IPS-11a (cell line): ENCODE measurements around the gene PIM3.

Experiments used
- H3K4me3 ChIP-seq: one replicate; pipeline ENCODE4 v1.5.1; 2013; ENCODE audit warnings: low read depth, low read length, control low read depth

PIM3 gene

DNA sequence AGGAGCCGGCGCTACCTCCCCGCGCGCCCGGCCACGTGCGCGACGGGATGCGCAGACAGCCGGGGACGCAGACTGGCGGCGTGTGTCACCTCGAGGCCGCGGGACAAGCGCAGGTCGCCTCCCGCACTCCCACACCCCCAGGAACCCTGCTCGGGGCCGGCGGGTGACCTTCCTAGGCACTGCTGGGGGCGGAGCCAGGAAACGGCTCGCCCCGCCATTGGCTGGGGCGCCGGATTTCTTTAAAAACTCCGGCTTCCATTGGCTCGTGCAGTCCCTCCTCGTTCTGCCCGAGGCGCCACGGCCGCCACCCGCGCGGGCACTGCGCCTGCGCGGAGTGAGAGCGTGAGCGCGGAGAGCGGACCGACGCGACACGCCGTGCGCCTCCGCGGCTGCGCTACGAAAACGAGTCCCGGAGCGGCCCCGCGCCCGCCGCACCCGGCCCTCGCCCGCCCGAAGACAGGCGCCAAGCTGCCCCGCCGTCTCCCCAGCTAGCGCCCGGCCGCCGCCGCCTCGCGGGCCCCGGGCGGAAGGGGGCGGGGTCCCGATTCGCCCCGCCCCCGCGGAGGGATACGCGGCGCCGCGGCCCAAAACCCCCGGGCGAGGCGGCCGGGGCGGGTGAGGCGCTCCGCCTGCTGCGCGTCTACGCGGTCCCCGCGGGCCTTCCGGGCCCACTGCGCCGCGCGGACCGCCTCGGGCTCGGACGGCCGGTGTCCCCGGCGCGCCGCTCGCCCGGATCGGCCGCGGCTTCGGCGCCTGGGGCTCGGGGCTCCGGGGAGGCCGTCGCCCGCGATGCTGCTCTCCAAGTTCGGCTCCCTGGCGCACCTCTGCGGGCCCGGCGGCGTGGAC is at the start of gene PIM3:
PIM3 (plus strand) TSS at position 614 of the 846 bp plus-strand sequence; CDS start at position 790, 176 bp downstream.
- peak within 1 kb of the TSS; percentile 72 for H3K4me3 ChIP-seq

DNA sequence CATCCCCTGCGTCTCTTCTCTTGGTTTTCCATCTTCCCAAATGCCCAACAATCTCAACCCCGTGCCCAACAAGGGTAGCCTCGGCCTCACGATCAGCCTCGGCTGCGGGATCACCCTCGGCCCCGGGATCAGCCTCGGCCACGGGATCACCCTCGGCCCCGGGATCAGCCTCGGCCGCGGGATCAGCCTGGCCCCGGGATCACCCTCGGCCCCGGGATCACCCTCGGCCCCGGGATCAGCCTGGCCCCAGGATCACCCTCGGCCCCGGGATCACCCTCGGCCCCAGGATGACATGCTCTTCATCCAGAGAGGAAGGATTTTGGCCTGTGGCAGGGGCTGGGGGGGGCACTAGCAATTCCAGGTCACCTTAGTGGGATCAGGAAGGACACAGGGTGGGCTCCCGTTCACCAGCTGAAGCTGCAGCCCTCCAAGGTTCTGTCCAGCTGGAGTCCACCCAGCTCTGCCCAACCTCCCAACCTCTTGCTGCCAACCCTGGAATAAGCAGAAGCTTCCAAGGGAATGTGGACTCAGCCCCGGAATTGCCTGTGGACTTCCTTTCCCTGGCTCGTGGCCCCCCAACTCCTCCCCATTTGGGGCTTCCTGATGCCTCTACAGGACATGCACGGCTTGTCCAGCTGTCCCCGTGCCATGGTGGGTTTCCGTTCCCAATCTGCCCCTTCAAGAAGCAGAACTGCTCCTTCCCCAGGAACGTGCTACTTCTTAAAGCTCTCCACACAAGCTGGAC is 48.5 kb upstream of the PIM3 start:
- no peak overlapping the region for H3K4me3 ChIP-seq

DNA sequence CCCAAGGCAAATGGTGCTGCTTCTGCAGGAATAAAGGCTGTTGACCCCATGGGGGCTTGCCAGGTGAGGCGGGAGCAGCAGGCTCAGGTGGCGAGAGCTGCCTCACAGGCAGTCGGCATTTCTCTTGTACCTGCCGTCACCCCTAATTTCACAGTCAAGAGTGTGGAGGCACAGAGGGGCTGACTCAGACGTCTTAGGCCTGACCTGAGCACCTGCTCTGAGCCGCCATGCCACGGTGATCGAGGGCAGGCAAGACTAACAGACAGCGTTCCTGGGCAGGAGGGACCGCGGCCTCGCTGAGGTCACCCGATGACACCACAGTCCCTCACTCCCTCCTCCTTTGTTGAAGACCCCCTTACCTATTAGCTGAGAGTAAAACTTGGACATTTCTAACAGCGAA is 47.5 kb upstream of the PIM3 start:
- no peak overlapping the region for H3K4me3 ChIP-seq

DNA sequence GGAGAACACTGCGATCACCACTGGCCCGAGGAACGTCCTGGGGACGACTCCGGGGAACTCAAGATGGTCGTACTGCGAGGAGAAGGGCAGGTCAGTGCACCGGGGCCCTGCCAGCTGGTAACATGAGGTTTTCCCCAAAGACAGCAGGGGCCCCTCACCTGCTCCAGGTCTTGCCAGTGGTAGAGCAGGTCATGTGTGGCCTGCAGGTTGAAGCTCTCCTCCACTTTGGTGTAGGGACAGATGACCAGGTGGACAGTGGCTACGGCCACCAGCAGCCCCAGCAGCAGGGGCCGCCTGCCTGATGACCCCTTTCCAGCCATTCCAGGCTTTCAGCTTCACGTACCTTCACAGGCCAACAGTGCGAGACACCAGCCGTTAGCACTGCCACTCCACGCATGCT is 47.1 kb upstream of the PIM3 start:
- H3K4me3 ChIP-seq: no peak overlapping the region

DNA sequence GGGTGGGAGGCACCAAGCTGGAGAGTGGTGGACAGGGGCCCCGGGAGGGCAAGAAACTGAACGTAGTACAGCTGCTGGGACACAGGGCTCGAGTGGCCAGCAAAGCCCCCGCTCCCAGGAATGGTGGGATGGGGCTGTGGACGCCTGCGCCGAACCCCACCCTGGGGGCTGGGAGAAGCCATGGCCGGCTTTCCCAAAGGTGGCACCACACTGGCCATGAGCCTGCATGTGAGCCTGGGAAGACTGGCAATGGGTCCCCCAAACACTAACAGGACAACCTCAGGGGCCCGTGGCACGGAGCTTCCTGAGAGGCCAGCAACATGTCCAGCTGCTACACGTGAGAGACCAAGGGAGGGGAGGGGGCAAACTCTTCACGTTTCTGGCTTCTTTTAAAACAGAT is 46.3 kb upstream of the PIM3 start:
- no peak overlapping the region for H3K4me3 ChIP-seq

DNA sequence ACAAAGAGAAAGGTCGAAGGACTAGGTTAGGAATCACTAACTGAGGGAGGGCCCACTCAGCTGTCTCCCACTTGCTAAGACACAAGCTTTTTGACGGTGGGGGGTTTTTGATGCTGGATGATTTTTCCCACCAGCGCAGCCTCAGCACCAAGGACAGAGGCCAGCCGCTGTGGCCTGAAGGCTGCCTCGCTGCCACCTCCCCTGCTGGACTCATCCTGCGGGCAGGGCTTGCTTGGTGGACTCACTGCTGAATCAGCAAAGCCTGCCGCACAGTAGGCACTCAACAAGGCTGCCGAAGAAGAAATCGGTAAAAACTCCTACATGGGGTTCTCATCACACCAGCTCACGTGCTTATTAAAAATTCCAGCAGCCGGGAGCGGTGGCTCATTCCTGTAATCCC is 45.0 kb upstream of the PIM3 start:
- H3K4me3 ChIP-seq: no peak overlapping the region

DNA sequence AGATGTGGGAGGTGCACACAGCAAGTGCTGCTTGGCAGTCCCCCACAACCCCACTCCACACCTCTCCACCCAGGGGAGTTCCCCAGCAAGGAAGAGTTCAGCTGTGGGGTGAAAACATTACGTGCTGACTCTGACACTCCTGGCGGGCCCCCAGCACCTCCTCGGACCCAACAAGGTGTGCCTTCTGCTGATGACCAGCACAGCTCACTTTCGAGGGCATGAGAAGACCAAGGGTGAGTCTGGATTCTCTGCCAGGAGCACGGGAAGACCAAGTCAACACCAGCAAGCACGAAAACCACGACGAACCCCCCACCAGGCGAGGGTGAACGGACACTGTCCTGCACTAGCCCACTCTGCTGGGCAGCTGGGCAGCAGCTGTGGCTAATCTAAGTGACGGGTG is 43.7 kb upstream of the PIM3 start:
- H3K4me3 ChIP-seq: no peak overlapping the region

DNA sequence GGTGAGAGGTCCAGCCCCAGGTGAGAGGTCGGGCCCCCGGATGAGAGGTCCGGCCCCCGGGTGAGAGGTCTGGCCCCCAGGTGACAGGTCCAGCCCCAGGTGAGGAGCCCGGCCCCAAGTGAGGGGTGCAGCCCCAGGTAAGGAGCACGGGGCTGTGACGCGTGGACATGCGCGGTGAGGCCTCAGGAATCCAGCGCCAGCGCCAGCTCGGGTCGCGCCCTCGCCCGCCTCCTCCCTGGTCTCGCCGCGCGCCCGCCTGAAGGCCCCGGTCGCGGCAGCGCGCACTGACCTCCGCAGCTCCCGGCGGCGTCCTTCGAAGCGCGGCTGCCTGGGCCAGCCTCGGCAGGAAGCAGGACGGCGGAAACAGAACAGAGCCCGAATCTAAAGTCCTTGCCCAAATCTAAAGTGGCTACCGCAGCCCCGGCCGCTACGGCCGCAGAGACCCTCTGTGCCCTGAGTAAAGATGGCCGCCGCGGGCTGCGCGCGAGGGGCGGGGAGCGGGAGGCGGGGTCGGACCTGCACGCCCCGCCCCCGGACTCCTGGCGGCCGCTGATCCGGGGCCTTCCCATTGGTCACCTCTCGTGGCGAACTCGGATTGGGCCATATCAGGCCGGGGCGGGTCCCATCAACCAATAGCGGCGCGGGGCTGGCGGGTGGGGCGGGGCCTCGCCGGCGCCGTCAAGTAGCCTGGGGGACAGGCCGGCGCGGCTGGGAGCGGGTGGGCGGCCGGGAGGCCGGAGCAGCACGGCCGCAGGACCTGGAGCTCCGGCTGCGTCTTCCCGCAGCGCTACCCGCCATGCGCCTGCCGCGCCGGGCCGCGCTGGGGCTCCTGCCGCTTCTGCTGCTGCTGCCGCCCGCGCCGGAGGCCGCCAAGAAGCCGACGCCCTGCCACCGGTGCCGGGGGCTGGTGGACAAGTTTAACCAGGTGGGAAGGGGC is 42.3 kb upstream of the PIM3 start, which contains the start of the genes ALG12 and CRELD2:
ALG12 (minus strand) TSS at position 465 of the 937 bp plus-strand sequence. CDS start 4,673 bp downstream, outside the sequence.
CRELD2 (plus strand) TSS at position 661 of the 937 bp plus-strand sequence; CDS start at position 797, 136 bp downstream.
- peak within 1 kb of the TSS; percentile 60 for H3K4me3 ChIP-seq

DNA sequence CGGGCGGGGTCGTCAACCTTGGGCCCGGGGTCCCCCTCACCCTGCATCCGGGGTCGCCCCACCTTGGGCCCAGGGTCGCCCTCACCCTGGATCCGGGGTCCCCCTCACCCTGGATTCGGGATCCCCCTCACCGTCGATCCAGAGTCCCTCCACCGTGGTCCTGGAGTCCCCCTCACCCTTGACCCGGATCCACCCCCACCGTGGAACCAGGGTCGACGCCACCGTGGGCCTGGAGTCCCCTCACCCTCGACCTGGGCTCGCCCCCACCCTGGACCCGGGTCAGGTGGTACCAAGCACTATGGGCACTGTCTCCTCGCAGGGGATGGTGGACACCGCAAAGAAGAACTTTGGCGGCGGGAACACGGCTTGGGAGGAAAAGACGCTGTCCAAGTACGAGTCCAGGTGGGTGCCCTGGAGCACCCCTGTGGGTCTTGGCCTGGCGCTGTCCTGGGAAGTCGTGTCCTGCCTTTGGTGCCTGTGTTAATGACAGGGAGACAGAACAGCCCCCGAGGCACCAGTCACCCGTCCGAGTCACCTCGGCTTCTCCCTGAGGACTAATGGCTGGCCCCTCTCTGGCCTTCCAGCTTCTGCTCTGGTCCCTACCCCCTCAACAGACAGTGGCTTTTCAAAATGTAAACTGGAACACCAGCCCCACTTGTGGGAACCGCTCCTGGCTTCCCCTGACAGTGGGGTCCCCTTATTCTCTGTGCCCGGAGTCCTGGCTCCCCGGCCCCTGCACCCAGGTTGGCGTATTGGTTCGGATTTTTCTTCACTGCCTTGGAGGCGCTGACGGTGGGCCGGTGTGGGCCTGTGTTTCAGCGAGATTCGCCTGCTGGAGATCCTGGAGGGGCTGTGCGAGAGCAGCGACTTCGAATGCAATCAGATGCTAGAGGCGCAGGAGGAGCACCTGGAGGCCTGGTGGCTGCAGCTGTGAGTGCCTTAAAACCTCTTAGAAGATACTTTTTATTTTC is 41.4 kb upstream of the PIM3 start:
- H3K4me3 ChIP-seq: peak overlapping the region; percentile 45

DNA sequence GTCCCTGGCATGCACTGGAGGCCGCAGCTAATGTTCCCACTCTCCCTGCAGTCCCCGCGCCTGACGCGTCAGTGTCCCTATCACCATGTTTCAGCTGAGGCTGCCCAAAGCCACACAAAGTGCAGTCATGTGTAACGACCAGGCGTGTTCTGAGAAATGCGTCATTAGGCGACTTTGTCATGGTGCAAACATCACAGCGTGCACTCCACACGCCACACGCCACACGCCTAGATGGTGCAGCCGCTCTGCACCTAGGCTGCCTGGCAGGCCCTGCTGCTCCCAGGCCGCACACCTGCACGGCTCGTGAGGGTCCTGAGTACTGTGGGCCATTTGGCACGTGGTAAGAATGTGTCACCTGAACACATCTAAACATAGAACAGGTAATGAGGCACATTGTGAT is 39.7 kb upstream of the PIM3 start:
- no peak overlapping the region for H3K4me3 ChIP-seq

DNA sequence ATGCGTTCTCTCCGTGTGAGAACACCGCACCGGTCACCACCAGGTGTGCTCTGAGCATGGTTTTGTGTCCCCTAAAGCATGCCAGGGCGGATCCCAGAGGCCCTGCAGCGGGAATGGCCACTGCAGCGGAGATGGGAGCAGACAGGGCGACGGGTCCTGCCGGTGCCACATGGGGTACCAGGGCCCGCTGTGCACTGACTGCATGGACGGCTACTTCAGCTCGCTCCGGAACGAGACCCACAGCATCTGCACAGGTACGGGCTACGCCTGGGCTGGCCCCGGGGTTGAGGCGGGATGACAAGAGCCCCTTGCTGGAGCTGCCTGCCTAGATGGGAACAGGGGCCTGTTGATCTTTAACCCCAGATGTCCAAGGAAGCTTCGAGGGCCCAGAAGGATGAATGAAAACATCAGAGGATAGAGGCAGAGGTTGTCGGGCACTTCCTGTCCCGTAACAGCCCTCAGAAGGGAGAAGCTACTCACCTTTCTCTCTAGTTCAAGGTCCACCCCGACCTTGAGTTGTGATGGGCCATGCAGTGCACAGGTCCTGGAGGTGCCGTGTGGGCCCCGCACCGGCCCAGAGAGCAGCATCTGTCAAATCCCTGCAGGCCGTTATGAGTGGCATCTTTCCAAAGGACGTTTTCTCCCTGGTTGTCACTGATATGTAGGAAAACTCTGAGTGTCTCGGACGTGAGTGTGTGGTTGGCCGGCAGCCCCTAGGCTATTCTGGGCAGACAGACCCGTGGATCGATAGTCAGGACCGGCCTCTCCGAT is 38.9 kb upstream of the PIM3 start:
- no peak overlapping the region for H3K4me3 ChIP-seq

DNA sequence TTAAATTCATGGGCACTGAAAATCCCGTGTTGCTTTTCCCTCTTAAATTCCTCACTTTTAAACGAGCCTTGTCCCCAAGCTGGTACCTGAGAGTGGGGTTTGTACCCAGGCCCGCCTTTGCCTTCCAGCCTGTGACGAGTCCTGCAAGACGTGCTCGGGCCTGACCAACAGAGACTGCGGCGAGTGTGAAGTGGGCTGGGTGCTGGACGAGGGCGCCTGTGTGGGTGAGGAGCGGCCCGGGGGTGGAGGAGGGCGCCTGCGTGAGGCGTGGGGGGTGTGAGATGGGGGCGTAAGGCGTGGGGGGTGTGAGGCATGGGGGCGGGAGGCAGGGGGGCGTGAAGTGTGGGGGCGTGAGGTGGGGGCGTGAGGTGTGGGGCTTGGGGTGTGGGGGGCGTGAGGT is 38.1 kb upstream of the PIM3 start:
- no peak overlapping the region for H3K4me3 ChIP-seq

DNA sequence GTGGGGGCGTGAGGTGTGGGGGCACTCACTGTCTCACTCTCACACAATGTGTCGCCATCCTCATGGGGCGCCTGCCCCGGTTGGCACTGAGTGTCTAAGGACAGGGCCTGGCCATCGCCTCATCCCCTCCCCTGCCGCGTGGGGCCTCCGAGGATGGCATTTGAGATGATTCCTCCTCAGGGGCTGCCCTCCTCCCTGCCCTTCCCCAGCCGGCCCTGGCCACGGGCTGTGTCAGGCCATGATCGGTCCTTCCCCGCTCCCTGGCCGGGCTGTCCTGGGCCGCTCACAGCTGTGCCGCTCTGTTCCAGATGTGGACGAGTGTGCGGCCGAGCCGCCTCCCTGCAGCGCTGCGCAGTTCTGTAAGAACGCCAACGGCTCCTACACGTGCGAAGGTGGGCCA is 37.6 kb upstream of the PIM3 start:
- H3K4me3 ChIP-seq: no peak overlapping the region

DNA sequence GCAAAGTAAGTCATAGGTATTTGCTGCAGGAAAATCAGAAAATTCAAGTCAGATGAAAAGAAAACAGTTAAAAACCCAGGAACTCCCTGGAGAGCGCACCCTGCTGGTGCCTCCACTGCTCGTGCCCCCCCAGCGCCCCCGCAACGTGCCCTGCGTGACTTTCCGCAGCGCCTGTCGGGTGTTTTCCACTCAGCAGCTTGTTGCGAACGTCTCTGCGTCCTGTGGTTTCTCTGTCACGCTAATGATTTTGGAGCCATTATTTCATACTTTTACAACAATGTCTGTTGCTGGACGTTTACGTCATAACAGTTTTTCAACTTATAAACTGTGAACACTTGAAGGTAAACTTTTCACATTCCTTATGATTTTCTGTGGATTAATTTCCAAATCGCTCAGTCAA is 37.1 kb upstream of the PIM3 start:
- H3K4me3 ChIP-seq: no peak overlapping the region

DNA sequence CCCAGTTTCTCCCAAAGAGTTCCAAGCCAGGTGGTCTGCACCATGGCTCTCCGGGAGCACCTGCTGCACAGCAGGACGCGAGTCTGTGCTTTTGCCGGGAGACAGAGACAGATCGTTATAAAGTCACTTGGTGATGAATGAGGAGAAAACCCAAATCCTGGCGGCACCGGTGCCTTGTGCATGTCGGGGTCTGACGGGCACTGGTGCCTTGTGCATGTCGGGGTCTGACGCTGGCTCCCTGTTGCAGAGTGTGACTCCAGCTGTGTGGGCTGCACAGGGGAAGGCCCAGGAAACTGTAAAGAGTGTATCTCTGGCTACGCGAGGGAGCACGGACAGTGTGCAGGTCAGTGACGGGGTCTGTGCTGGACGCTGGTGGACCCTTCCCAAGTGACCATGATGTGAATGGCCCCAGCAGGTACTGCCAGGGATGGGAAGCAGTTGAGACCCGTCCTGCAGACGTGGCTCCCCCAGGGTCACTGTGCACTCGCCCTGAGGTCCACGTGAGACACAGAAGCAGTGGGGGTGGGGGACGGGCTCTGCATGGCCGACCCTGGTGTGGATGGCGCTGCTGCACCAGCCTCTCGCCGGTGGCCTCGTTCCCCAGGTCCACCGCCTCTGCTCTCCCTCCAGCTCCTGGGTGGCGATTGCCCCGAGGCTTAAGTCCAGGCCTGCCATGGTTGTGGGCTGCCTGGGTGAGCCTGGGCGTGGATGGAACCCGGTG is 36.3 kb upstream of the PIM3 start:
- no peak overlapping the region for H3K4me3 ChIP-seq

DNA sequence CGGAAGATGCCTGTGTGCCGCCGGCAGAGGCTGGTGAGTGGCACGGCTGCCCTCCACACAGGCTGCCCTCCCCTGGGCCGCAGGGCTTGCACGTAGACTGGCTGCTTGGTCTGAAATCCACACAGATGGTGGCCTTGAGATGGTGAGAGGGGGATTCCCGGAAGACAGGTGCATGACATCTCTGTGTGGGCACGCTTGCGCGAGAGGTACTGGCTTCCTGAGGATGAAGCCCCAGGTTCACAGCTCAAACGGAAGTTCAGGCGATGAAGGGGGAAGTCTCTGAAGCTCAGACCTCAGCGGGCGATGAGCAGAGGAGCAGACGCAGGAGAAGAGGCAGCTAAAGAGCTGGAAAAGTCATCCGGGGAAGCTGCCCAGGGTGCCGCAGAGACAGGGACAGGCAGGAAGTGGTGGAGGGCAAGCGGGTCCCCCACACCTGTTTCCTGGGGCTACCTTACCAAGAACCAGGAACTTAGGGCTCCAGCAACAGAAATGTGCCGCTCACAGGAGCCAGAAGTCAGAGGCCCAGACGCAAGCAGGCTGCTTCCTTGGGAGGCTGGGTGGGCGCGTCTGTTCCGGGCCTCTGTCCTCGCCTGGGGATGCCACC is 34.9 kb upstream of the PIM3 start:
- no peak overlapping the region for H3K4me3 ChIP-seq

DNA sequence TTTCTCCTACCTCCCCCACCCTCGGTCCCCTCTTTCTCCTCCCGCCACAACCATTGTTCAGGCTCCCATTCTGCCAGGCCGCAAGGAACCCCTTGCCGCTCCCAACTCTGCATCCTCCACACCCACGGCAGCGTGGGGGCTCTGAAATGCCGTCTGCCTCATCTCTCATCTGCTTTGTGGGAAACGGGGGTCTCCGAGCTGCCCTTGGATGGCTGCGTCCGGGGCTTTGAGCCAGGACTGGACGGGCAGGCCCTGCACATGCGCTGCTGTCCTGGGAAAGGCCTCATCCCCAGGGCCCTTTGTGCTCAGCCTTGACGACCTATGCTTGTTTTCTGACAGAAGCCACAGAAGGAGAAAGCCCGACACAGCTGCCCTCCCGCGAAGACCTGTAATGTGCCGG is 33.7 kb upstream of the PIM3 start:
- H3K4me3 ChIP-seq: no peak overlapping the region
